Omental fat pad (tissue), 4 donors: ENCODE results near the gene MGAM2. TPM values are rescaled to one million over a fixed set of nuclear protein-coding genes. Genes with fewer than 3 reads are reported as not detected.
"Not testable (repeated sequence)": the region's sequence is repeated elsewhere in the genome, so short reads cannot be mapped to it uniquely, and the experiment has no call there.

Experiments used
- ATAC-seq: fragments of 150-250 bp; one replicate; pipeline ENCODE4 v1.9.1; 2016; ENCODE audit warnings: mild to moderate bottlenecking, moderate library complexity; ENCODE audit not compliant: low FRiP score
- DNase-seq: peaks from one replicate; pipeline ENCODE4 v3.0.0-alpha.2; 2019; ENCODE audit warnings: low spot score
- CTCF ChIP-seq, 3 donors: fragments of 450-650 bp; IDR thresholded peaks; one replicate each; pipeline ENCODE4 v1.5.1; 2016 to 2017; ENCODE audit warnings: antibody characterized with exemption in 3 of 3, mild to moderate bottlenecking in 3 of 3, moderate library complexity in 2 of 3
- total RNA-seq, 4 donors: library from RNA; depleted of rRNA; stranded (reverse); fragments of >200 nt; gene quantifications; one replicate each; pipeline ENCODE4 v1.1.0, GENCODE V29; 2016

The MGAM2 gene
- total RNA-seq, 4 donors from 2014 or later: 0.19 to 1.9 (median 0.19) TPM; not detected in 1

- ATAC-seq (no peak), DNase-seq (no peak)
- TF ChIP-seq CTCF (IDR thresholded peaks at IDR 0.05): no peak
Observed at GRCh38 chr7:142088022-142088714, 23.4 kb upstream of the MGAM2 start.

GRCh38 chr7:142089035-142089434 is 22.5 kb upstream of the MGAM2 start:
- DNase-seq (no peak), ATAC-seq (no peak)
- no peak for TF ChIP-seq CTCF (IDR thresholded peaks at IDR 0.05)

GRCh38 chr7:142091961-142092360 is 19.6 kb upstream of the MGAM2 start:
- ATAC-seq (no peak), DNase-seq (no peak)
- TF ChIP-seq CTCF (IDR thresholded peaks at IDR 0.05): no peak

- ATAC-seq (no peak), DNase-seq (no peak)
- no peak for TF ChIP-seq CTCF (IDR thresholded peaks at IDR 0.05)
Observed at GRCh38 chr7:142094861-142095260, 16.7 kb upstream of the MGAM2 start.

- TF ChIP-seq CTCF (IDR thresholded peaks at IDR 0.05): no peak
- DNase-seq (no peak), ATAC-seq (no peak)
Observed at GRCh38 chr7:142097571-142097970, 13.9 kb upstream of the MGAM2 start.

- no peak for TF ChIP-seq CTCF (IDR thresholded peaks at IDR 0.05)
- DNase-seq (no peak), ATAC-seq (no peak)
Observed at GRCh38 chr7:142098004-142098403, 13.5 kb upstream of the MGAM2 start.

GRCh38 chr7:142099347-142099746 is 12.2 kb upstream of the MGAM2 start:
- not testable (repeated sequence) for ATAC-seq, DNase-seq
